IMR-90 (cell line): ENCODE data around the gene KIF1B. TPM values are rescaled to one million over a fixed set of nuclear protein-coding genes. Genes with fewer than 3 reads are reported as not detected.

ENCODE experiments used
- ATAC-seq: fragments of 200-7000 bp; cut with Tn5 transposase; 2 replicates; pipeline ENCODE4 v1.9.1; 2020; ENCODE audit warnings: low read depth, mild to moderate bottlenecking, moderate library complexity
- BruUV-seq: library from RNA; stranded (reverse); fragments of 400-500 nt; replicated peaks from 2 replicates; lab custom pipeline; 2021; lab: Mats Ljungman, UMichigan
- CTCF ChIA-PET: fragments of 300-600 bp; formaldehyde crosslinking; extraction: SDS; loops from one replicate; lab custom pipeline; 2021; ENCODE audit warnings: antibody characterized with exemption; lab: Yijun Ruan, JAX
- POLR2A ChIA-PET: fragments of 300-600 bp; sonication (Branson Sonifier 250); formaldehyde crosslinking; loops from one replicate; lab custom pipeline; 2022; ENCODE audit warnings: antibody characterized with exemption; ENCODE audit not compliant: unreplicated experiment; lab: Charles Lee
- DNase-seq: peaks from one replicate; pipeline ENCODE4 v3.0.0; 2013
- H2AFZ ChIP-seq: replicated peaks from 2 replicates; pipeline ENCODE3; 2013; ENCODE audit warnings: low read length, mild to moderate bottlenecking; ENCODE audit not compliant: poor library complexity
- H2AK5ac ChIP-seq: 2 replicates; pipeline ENCODE4 v1.6.1; 2013; ENCODE audit warnings: low read depth, low read length, inconsistent platforms
- H2AK9ac ChIP-seq: replicated peaks from 2 replicates; pipeline ENCODE3; 2013; ENCODE audit warnings: mild to moderate bottlenecking, low read depth, low read length, moderate library complexity; ENCODE audit not compliant: poor library complexity
- H2BK120ac ChIP-seq: 2 replicates; pipeline ENCODE4 v1.6.1; 2013; ENCODE audit warnings: low read depth, low read length, inconsistent platforms
- H2BK15ac ChIP-seq: 3 replicates; pipeline ENCODE4 v1.6.1; 2013; ENCODE audit warnings: low read depth, low read length, inconsistent platforms
- H2BK20ac ChIP-seq: 2 replicates; pipeline ENCODE4 v1.6.1; 2013; ENCODE audit warnings: low read depth, mild to moderate bottlenecking, inconsistent platforms, low read length, moderate library complexity
- H2BK5ac ChIP-seq: 2 replicates; pipeline ENCODE4 v1.6.1; 2013; ENCODE audit warnings: mild to moderate bottlenecking, low read depth, low read length, inconsistent platforms; ENCODE audit not compliant: poor library complexity, severe bottlenecking
- H3K14ac ChIP-seq: replicated peaks from 2 replicates; pipeline ENCODE4 v1.6.1; 2013; ENCODE audit warnings: low read depth, low read length, inconsistent platforms
- H3K18ac ChIP-seq: 2 replicates; pipeline ENCODE4 v1.6.1; 2013; ENCODE audit warnings: low read depth, low read length, control low read depth
- H3K23ac ChIP-seq: 2 replicates; pipeline ENCODE4 v1.6.1; 2013; ENCODE audit warnings: low read depth, low read length, inconsistent platforms
- H3K27ac ChIP-seq: 2 replicates; pipeline ENCODE4 v1.5.1; 2013; ENCODE audit warnings: mild to moderate bottlenecking, control low read depth, low read length; ENCODE audit not compliant: insufficient read depth
- H3K27me3 ChIP-seq: 2 replicates; pipeline ENCODE4 v1.6.1; 2013; ENCODE audit warnings: low read length; ENCODE audit not compliant: control insufficient read depth, insufficient read depth
- H3K36me3 ChIP-seq: 2 replicates; pipeline ENCODE4 v1.6.1; 2013; ENCODE audit warnings: low read length, mixed read lengths; ENCODE audit not compliant: control insufficient read depth, insufficient read depth
- H3K4ac ChIP-seq: 2 replicates; pipeline ENCODE4 v1.6.1; 2013; ENCODE audit warnings: low read depth, low read length, inconsistent platforms
- H3K4me1 ChIP-seq: 2 replicates; pipeline ENCODE4 v1.6.1; 2013; ENCODE audit warnings: low read length, mixed read lengths; ENCODE audit not compliant: control insufficient read depth, insufficient read depth
- H3K4me2 ChIP-seq: 2 replicates; pipeline ENCODE4 v1.6.1; 2013; ENCODE audit warnings: low read depth, mild to moderate bottlenecking, control low read depth, low read length, moderate library complexity
- H3K4me3 ChIP-seq: 2 replicates; pipeline ENCODE4 v1.5.1; 2013; ENCODE audit warnings: low read depth, mild to moderate bottlenecking, control low read depth, low read length, moderate library complexity; ENCODE audit not compliant: insufficient read depth
- H3K56ac ChIP-seq: 2 replicates; pipeline ENCODE4 v1.6.1; 2013; ENCODE audit warnings: low read length, inconsistent platforms; ENCODE audit not compliant: insufficient read depth; ENCODE audit errors: extremely low read depth
- H3K79me1 ChIP-seq, 2 experiments: 2 replicates each; pipeline ENCODE4 v1.6.1; 2013; ENCODE audit warnings: low read length in 2 of 2, inconsistent platforms in 1 of 2, low read depth in 1 of 2
- H3K9ac ChIP-seq: 2 replicates; pipeline ENCODE4 v1.6.1; 2013; ENCODE audit warnings: low read depth, low read length, control low read depth
- H3K9me1 ChIP-seq: 2 replicates; pipeline ENCODE4 v1.6.1; 2013; ENCODE audit warnings: low read length, inconsistent platforms; ENCODE audit not compliant: insufficient read depth
- H3K9me3 ChIP-seq: 2 replicates; pipeline ENCODE4 v1.6.1; 2013; ENCODE audit warnings: low read length; ENCODE audit not compliant: control insufficient read depth, insufficient read depth
- H4K20me1 ChIP-seq: 2 replicates; pipeline ENCODE4 v1.6.1; 2013; ENCODE audit warnings: low read length, inconsistent platforms; ENCODE audit not compliant: insufficient read depth
- H4K5ac ChIP-seq: 2 replicates; pipeline ENCODE4 v1.6.1; 2013; ENCODE audit warnings: mild to moderate bottlenecking, low read depth, low read length, control low read depth
- H4K8ac ChIP-seq, 2 experiments: 2 replicates each; pipeline ENCODE4 v1.6.1; 2013; ENCODE audit warnings: low read depth in 2 of 2, low read length in 2 of 2, control low read depth in 1 of 2, inconsistent platforms in 1 of 2
- H4K91ac ChIP-seq: 2 replicates; pipeline ENCODE4 v1.6.1; 2013; ENCODE audit warnings: low read depth, low read length, inconsistent platforms; ENCODE audit not compliant: insufficient read depth
- BHLHE40 ChIP-seq: fragments of 150-350 bp; IDR thresholded peaks from 2 replicates; pipeline ENCODE4 v1.6.1; 2016; ENCODE audit warnings: mild to moderate bottlenecking, low read depth, low read length
- CEBPB ChIP-seq: IDR thresholded peaks from 2 replicates; pipeline ENCODE4 v1.6.1; 2012; ENCODE audit warnings: low read depth, low read length, improper control_type of control experiment
- CHD1 ChIP-seq: IDR thresholded peaks from 2 replicates; pipeline ENCODE4 v1.6.1; 2012; ENCODE audit warnings: low read depth, low read length, improper control_type of control experiment
- CTCF ChIP-seq: conservative IDR thresholded peaks from 2 replicates; pipeline ENCODE4 v1.5.1; 2012; ENCODE audit warnings: mild to moderate bottlenecking, low read depth, low read length, improper control_type of control experiment
- ELK1 ChIP-seq: fragments of 150-350 bp; IDR thresholded peaks from 2 replicates; pipeline ENCODE4 v1.6.1; 2016; ENCODE audit warnings: low read depth, mild to moderate bottlenecking, low read length, moderate library complexity, borderline replicate concordance
- FOS ChIP-seq: fragments of 150-350 bp; IDR thresholded peaks from 2 replicates; pipeline ENCODE4 v1.6.1; 2016; ENCODE audit warnings: low read depth, low read length
- MAFK ChIP-seq: IDR thresholded peaks from 2 replicates; pipeline ENCODE4 v1.6.1; 2012; ENCODE audit warnings: low read depth, low read length, improper control_type of control experiment
- MAZ ChIP-seq: IDR thresholded peaks from 2 replicates; pipeline ENCODE4 v1.6.1; 2012; ENCODE audit warnings: low read depth, mild to moderate bottlenecking, low read length, improper control_type of control experiment, moderate library complexity, borderline replicate concordance
- MXI1 ChIP-seq: IDR thresholded peaks from 2 replicates; pipeline ENCODE4 v1.6.1; 2012; ENCODE audit warnings: low read depth, mild to moderate bottlenecking, low read length, moderate library complexity, borderline replicate concordance
- NFE2L2 ChIP-seq: fragments of 150-350 bp; IDR thresholded peaks from 2 replicates; pipeline ENCODE4 v1.6.1; 2016; ENCODE audit warnings: low read depth, mild to moderate bottlenecking, low read length
- POLR2A ChIP-seq: IDR thresholded peaks from 2 replicates; pipeline ENCODE4 v1.6.1; 2012; ENCODE audit warnings: mild to moderate bottlenecking, low read depth, low read length
- RAD21 ChIP-seq: IDR thresholded peaks from 2 replicates; pipeline ENCODE4 v1.6.1; 2012; ENCODE audit warnings: low read length, improper control_type of control experiment
- RCOR1 ChIP-seq: IDR thresholded peaks from 2 replicates; pipeline ENCODE4 v1.6.1; 2012; ENCODE audit warnings: mild to moderate bottlenecking, low read length, improper control_type of control experiment; ENCODE audit not compliant: insufficient replicate concordance
- RFX5 ChIP-seq: IDR thresholded peaks from 2 replicates; pipeline ENCODE4 v1.8.0; 2012; ENCODE audit warnings: low read depth, mild to moderate bottlenecking, low read length, moderate library complexity
- SMC3 ChIP-seq: fragments of 150-350 bp; IDR thresholded peaks from 2 replicates; pipeline ENCODE4 v1.6.1; 2016; ENCODE audit warnings: low read depth, mild to moderate bottlenecking, antibody characterized with exemption, low read length, moderate library complexity
- USF2 ChIP-seq: fragments of 150-350 bp; IDR thresholded peaks from 2 replicates; pipeline ENCODE4 v1.6.1; 2017; ENCODE audit warnings: mild to moderate bottlenecking, antibody characterized with exemption, low read length, low read depth
- WGBS, 2 experiments: methylation state at CpG; one replicate each; pipeline versions ENCODE4 v1.1.5 to v1.1.7; 2013; ENCODE audit warnings: missing lambda C conversion rate in 2 of 2; ENCODE audit not compliant: insufficient read length in 1 of 2; ENCODE audit errors: extremely low coverage in 2 of 2; 5-methylcytosine and 5-hydroxymethylcytosine counted together
- dilution Hi-C: fragments of 300-500 bp; cut with HindIII; formaldehyde crosslinking; loops from one replicate; pipeline ENCODE4 v1.14.3; 2018; ENCODE audit warnings: low sequenced_read_pairs; ENCODE audit not compliant: unreplicated experiment
- in situ Hi-C: fragments of 300-500 bp; cut with MboI; formaldehyde crosslinking; loops from 3 replicates; pipeline ENCODE4 v1.14.3; 2019; ENCODE audit warnings: low sequenced_read_pairs, inconsistent platforms, mixed read lengths
- intact Hi-C: fragments of 100-400 bp; cut with micrococcal nuclease; formaldehyde crosslinking; loops from 2 replicates; pipeline ENCODE4 v1.10.0; 2022
- polyA plus RNA-seq, 3 experiments: library from polyadenylated mRNA; depleted of rRNA; stranded (reverse); fragments of >200 nt; gene quantifications; 2 replicates each; pipeline ENCODE4 v1.2.3, GENCODE V29; 2012; ENCODE audit warnings: low replicate concordance in 1 of 3
- total RNA-seq: library from RNA; depleted of rRNA; stranded (reverse); fragments of >200 nt; gene quantifications from 2 replicates; pipeline ENCODE4 v1.2.3, GENCODE V29; 2012

The KIF1B gene
- total and polyA plus RNA-seq, 2 of the 4 experiments (the other 2 are of a cell fraction): 13.0 to 21.1 TPM

DNA sequence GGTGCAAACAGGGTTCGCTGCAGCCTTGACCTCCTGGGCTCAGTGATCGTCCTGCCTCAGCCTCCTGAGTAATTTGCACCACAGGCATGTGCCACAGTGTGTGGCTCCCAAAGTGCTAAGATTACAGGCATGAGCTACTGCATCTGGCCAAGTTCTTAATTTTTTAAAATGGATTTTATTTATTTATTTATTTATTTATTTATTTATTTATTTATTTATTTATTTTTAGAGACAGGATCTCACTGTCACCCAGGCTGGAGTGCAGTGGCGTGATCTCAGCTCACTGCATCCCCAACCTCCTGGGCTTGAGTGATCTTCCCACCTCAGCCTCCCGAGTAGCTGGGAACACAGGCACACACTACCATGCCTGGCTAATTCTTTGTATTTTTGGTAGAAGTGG, 54.7 kb downstream of the KIF1B start:
- BruUV-seq: no TSS peak
- H2AK9ac ChIP-seq: no peak overlapping the region
- TF ChIP-seq ELK1 (no peak), CTCF (no peak), CHD1 (no peak), CEBPB (no peak), RAD21 (no peak), MAFK (no peak), RFX5 (no peak), RCOR1 (no peak), POLR2A (no peak), MAZ (no peak), USF2 (no peak), MXI1 (no peak), BHLHE40 (no peak), SMC3 (no peak), FOS (no peak), NFE2L2 (no peak)
- H2AFZ ChIP-seq: no peak overlapping the region
- intact Hi-C loops: no loop called here
- no peak overlapping the region for H4K8ac ChIP-seq
- in situ Hi-C loops: no loop called here
- H3K4me3 ChIP-seq: no peak overlapping the region
- no peak overlapping the region for H3K9ac ChIP-seq
- H2AK5ac ChIP-seq: no peak overlapping the region
- DNase-seq: no peak
- no peak overlapping the region for H3K27ac ChIP-seq
- peaks cover 9 to 28% of the 10 kb centered on the region in 2 experiments; a peak in 3 of 4 replicates for H3K79me1 ChIP-seq
- no peak overlapping the region for H3K4ac ChIP-seq
- WGBS, 2 experiments: 100% methylated on average over 2 of the region's 4 CpGs; no CpG with 5 or more reads in 1 of the 2 experiments
- no peak overlapping the region for H2BK20ac ChIP-seq
- no peak overlapping the region for H3K56ac ChIP-seq
- H3K9me3 ChIP-seq: no peaks in the 10 kb centered on the region
- ATAC-seq: no peak
- H4K5ac ChIP-seq: no peak overlapping the region
- ChIA-PET CTCF (no interaction called here), POLR2A (no interaction called here)
- no peaks in the 10 kb centered on the region for H3K4me1 ChIP-seq
- H3K18ac ChIP-seq: no peak overlapping the region
- H3K36me3 ChIP-seq: peaks cover 28% of the 10 kb centered on the region
- no peak overlapping the region for H2BK5ac ChIP-seq
- H3K9me1 ChIP-seq: no peaks in the 10 kb centered on the region; the same call in 1 of the 2 replicates
- H2BK120ac ChIP-seq: no peak overlapping the region
- no peak overlapping the region for H3K14ac ChIP-seq
- no peak overlapping the region for H4K91ac ChIP-seq
- dilution Hi-C loops: no loop called here
- H3K4me2 ChIP-seq: no peak overlapping the region
- H3K23ac ChIP-seq: no peak overlapping the region
- no peaks in the 10 kb centered on the region for H4K20me1 ChIP-seq
- H3K27me3 ChIP-seq: no peaks in the 10 kb centered on the region
- H2BK15ac ChIP-seq: no peak overlapping the region
